HG02798 (cell line): ENCODE results near the gene NABP2.
"Not testable (repeated sequence)": the region's sequence is repeated elsewhere in the genome, so short reads cannot be mapped to it uniquely, and the experiment has no call there.

ENCODE experiments used
- ATAC-seq: cut with Tn5 transposase; IDR thresholded peaks from one replicate; pipeline ENCODE4 v1.9.1; 2021; ENCODE audit warnings: mild to moderate bottlenecking; ENCODE audit not compliant: unreplicated experiment, poor library complexity

The NABP2 gene

DNA sequence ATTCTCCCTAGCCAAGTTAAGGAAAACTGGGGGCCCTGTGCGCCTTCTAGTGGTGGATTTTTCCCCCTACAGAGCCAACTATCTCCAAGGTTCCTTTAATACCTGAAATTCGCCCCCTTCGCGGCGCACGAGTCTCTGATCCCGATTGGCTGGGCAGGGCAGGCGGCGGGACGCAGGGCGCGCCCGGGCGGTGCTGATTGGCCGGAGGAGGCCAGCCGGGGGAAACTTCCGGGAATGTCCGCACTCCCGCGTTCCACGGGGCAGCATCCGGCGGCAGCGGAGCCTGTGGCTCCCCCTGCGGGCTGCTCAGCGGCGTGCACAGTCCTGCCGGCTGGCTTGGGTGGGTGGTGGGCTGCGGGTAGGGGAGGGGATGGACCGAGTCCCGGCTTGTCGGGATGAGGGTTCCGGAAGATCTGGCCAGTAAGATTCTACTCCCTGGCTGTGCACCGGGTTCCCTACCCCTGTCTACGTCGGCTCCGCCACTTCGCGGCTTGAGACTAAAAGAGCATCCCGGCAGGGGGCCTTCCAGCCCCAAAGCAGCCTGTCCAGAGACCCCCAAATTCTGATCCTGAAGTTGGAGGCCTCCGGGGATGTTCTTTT is at the start of gene NABP2:
Gene NABP2, plus strand, starts transcription at position 241 of the 600 bp plus-strand sequence. CDS start 515 bp downstream, outside the sequence.
- ATAC-seq: peak; percentile 83

DNA sequence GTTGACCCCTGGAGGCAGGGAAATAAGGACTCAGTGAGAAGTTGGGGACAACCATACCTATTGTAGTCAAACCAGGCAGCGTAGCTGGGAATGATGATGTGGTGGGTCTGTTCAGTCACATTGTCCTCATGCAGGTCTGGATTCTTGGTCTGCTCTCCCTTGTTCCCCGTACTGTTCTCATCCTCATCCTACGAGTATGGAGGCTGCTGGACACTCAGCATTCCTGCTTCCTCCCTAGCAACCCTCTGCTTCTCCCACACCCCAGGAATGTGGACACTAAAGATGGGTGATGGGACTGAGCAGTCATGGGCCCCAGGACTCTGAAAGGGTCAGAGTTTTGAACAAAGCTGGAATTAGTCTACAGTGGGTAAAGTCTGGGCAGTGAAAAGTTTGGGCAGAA is 45.8 kb upstream of the NABP2 start:
- no peak for ATAC-seq

DNA sequence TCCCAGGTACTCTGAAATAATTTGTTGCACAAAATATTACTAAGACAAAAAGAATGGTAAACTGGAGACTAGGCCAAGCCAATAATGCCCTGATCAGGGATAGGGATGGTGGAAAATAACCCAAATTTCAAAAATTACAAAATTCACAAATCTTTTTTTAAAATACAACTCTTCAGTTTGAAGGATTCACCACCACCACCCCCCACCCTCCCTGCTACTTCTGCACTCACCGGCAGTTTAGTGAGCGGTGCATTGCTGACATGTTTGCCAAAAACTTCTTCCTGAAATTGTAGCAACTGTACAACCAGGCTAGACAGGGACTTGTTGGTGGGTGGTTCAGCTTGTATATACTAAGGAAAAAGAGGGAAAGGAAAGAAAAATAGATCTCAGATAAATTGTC is 37.2 kb upstream of the NABP2 start:
- ATAC-seq: no peak

DNA sequence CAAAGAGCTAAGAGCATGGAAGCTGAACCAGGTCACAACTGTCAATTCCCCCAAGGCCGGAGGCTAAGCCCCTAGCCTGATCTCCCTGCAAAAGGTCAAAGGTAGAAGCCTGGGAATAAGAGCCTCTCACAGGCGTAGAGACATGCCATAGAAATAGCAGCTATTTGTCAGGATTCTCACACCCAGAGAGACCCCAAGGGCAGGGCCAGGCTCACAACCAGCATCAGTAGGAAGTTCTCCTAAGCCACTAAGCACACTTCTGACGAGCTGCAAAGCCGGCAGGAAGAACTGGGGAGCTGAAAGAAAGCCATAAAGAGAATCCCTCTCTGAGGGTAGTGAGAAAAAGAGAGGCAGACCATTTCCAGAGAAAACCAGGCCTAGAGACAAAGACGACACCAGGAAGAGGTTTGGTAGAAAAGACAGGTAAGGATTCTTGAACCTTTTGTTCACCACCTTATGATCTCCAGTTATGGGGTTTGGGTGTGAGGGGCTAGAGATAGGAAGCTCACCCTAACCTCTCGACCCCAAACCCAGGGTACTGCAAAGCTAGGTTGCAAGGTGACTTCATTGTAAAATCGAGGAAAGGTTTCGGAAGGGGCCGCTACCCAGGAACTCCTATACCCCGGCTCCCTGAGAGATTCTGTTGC is 35.9 kb upstream of the NABP2 start:
- no peak for ATAC-seq

DNA sequence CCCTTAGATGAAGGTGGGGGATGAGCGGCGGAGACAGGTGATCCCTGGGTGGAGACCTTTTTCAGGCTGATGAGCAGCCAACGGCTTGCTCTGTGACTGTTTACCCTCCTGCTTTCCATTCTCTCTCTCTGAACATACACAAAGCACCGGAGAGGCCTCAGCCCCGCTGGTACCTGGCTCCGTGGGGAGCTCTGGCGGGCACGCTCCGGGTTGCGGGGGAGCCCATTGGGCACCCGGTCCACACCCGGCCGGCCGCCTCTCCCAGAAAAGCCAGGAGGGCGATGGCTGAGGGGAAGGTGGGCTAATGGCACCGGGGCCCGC is 35.4 kb upstream of the NABP2 start:
- ATAC-seq: no peak

GRCh38 chr12:56189099-56189917 is 34.8 kb upstream of the NABP2 start, which contains the start of gene SMARCC2:
SMARCC2 (minus strand) TSS chr12:56189483; CDS start chr12:56189461, 22 bp downstream.
- ATAC-seq: peak; percentile 86

DNA sequence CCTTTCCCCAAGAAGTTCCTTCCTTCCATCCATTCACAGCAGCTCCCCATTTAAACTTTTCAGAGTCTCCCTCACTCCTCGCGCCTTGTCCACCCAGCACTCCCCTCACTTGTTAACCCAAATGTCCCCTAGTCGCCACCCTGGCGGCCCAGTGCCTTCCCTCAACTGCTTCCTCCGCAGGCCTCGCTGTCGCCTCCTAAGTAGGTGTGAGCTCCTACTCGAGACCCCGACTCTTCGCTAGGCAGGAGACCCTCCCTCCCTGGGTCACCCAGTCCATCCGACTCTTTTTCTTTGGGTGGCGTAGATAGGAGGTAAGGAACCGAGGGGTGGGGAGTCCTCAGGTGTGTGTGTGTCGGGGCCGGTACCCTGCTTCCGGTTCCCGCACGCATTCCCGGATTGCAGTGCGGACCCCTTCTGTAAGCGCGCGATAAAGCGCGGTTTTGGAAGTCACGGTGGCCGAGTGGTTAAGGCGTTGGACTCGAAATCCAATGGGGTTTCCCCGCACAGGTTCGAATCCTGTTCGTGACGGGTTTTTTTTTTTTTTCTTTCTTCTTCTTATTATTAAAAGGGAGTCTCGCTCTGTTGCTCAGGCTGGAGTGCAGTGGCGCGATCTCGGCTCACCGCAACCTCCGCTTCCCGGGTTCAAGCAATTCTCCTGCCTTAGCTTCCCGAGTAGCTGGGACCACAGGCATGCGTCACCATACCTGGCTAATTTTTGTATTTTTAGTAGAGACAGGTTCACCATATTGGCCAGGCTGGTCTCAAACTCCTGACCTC is 34.0 kb upstream of the NABP2 start:
- ATAC-seq: peak; percentile 30

DNA sequence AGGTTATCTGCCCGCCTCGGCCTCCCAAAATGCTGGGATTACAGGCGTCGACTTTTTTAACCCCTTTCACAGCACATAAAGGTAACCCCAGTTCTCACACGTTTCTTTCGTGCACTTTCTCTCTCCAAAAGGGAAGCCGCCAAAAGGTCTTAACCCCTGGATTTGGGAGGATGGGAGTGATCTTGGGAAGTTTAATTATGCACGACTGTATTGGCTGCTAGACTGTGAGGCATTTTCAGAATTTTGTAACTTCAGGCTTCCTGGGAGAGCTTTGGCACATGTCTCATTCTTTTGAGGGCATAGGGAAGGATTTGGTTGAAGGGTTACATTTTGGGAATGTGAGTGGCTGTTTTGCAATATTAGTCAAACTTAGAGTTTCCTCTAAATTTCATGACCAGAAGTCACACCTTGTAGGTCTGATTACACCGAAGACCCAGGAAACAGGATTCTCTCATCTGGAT is 33.4 kb upstream of the NABP2 start:
- no peak for ATAC-seq

DNA sequence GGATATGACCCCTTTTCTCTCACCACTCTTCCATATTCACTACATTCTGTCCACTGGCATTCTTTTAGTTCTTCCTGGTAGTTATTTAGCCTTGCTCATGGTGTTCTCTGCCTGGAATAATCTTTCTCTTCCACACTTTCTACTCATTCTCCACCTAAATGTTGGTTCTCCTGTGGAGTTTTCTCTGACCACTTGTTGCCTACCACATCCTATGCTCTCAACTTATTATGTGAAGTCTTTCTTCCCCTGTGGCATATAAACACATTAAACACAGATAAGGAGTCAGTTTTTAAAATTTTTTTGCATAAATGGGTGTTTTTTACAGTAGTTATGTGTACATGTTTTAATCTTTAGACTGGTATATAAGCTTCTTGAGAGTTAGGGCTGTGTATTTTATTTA is 31.6 kb upstream of the NABP2 start:
- no peak for ATAC-seq

- ATAC-seq: no peak
Measured at GRCh38 chr12:56193025-56193578, 31.0 kb upstream of the NABP2 start.

GRCh38 chr12:56196818-56197550 is 27.2 kb upstream of the NABP2 start:
- not testable (repeated sequence) for ATAC-seq

- ATAC-seq: no peak
Measured at GRCh38 chr12:56197921-56198635, 26.1 kb upstream of the NABP2 start.

- ATAC-seq: no peak
Measured at GRCh38 chr12:56198836-56199235, 25.3 kb upstream of the NABP2 start.

DNA sequence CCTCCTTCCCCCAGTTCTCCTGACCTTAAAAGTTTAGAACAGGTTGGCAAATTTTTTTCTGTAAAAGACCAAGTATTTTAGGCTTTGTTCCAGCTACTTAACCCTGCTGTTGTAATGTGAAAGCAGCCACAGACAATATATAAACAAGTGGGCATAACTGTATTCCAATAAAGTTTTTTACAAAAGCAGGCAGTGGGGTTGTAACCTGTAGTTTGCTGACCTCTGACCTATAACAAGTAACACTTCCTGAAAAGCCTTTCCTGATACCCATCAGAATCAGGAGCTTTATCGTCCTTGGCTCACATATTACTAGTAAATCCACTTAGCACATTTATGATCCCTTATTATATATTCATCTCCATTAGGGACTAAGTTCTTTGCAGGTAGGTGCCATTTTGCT is 21.8 kb upstream of the NABP2 start:
- ATAC-seq: no peak

- ATAC-seq: no peak
Measured at GRCh38 chr12:56202838-56203237, 21.3 kb upstream of the NABP2 start.

- ATAC-seq: no peak
Measured at GRCh38 chr12:56204275-56204674, 19.9 kb upstream of the NABP2 start.

- ATAC-seq: no peak
Measured at GRCh38 chr12:56205445-56205844, 18.7 kb upstream of the NABP2 start.

DNA sequence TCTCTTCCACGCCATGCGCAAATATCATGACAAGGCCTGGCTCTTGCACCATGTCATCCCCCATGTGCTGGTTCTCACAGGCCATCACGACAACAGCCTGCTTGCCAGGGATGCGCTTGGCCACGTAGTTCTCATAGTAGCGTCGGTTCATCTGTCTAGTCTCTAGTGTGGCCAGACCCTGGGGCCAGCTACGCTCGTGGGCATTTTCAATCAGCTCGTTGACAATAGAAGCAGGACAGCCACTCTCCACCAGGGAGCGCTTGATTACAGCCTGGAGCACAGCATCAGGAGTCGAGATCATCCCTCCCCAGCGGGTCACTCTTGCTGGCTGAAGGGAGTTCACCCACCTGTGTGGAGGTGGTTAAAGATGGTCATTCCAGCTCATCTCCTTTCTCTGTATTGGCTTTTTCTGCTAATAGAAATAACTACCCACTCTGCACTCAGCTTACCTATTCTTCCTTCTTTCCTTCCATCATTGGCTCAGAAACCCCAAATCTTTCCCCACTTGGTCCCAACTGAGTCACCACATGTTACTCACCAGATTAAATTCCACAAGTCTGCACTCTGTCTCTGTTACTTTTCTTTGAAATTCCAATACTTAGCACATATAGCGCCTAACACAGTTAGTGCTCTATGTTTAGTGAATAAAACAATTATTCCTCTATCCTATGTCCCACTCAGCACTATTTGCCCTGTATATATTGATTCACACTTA is 17.5 kb upstream of the NABP2 start:
- ATAC-seq: no peak
